Common myeloid progenitor, CD34-positive (primary cell): Measurements from ENCODE around the gene KDM5C.
"Not testable (repeated sequence)": the region's sequence is repeated elsewhere in the genome, so short reads cannot be mapped to it uniquely, and the experiment has no call there.

Source experiments
- CTCF ChIA-PET: fragments of 350-600 bp; sonication (Branson Sonifier 250); formaldehyde crosslinking; loops from one replicate; lab custom pipeline; 2021; ENCODE audit warnings: antibody characterized with exemption; lab: Charles Lee
- POLR2A ChIA-PET: fragments of 350-600 bp; sonication (Branson Sonifier 250); formaldehyde crosslinking; loops from one replicate; lab custom pipeline; 2021; ENCODE audit warnings: antibody characterized with exemption; lab: Charles Lee
- DNase-seq, 3 donors: peaks; one replicate each; pipeline versions ENCODE4 v3.0.0 to v3.0.0-alpha.2; 2013
- H3K27ac ChIP-seq, 2 experiments: 1 replicate in 1 of 2; 2 replicates in 1 of 2; pipeline ENCODE4 v1.7.0; 2013; ENCODE audit warnings: inconsistent platforms in 2 of 2, low read length in 2 of 2, mild to moderate bottlenecking in 2 of 2, low read depth in 1 of 2, moderate library complexity in 1 of 2; ENCODE audit not compliant: severe bottlenecking in 2 of 2, insufficient read depth in 1 of 2, poor library complexity in 1 of 2
- H3K27me3 ChIP-seq, 5 experiments: replicated peaks in 2 of 5; 1 replicate in 3 of 5; 2 replicates in 2 of 5; pipeline versions ENCODE4 v1.6.1 to v1.7.0; 2013; ENCODE audit warnings: low read length in 4 of 5, mild to moderate bottlenecking in 2 of 5, moderate library complexity in 2 of 5, inconsistent platforms in 1 of 5; ENCODE audit not compliant: insufficient read depth in 5 of 5, control insufficient read depth in 4 of 5
- H3K36me3 ChIP-seq, 4 experiments: 1 replicate in 2 of 4; 2 replicates in 2 of 4; pipeline versions ENCODE4 v1.6.1 to v1.7.0; 2013; ENCODE audit warnings: low read length in 3 of 4, control low read depth in 1 of 4, mild to moderate bottlenecking in 1 of 4; ENCODE audit not compliant: control insufficient read depth in 4 of 4, insufficient read depth in 4 of 4
- H3K4me1 ChIP-seq, 4 experiments: 1 replicate in 3 of 4; 2 replicates in 1 of 4; pipeline versions ENCODE4 v1.6.1 to v1.7.1; 2013; ENCODE audit warnings: low read length in 3 of 4, mild to moderate bottlenecking in 3 of 4, control low read depth in 1 of 4, inconsistent platforms in 1 of 4, moderate library complexity in 1 of 4; ENCODE audit not compliant: control insufficient read depth in 4 of 4, insufficient read depth in 4 of 4; ENCODE audit errors: control extremely low read depth in 1 of 4
- H3K4me3 ChIP-seq, 7 experiments: 1 replicate in 4 of 7; 2 replicates in 3 of 7; pipeline versions ENCODE4 v1.5.1 to v1.7.0; 2013; ENCODE audit warnings: mild to moderate bottlenecking in 7 of 7, low read length in 6 of 7, moderate library complexity in 6 of 7, inconsistent platforms in 2 of 7, low read depth in 2 of 7, control low read depth in 1 of 7; ENCODE audit not compliant: insufficient read depth in 4 of 7, control insufficient read depth in 1 of 7; ENCODE audit errors: extremely low read depth in 1 of 7
- H3K9me3 ChIP-seq, 5 experiments: 1 replicate in 4 of 5; 2 replicates in 1 of 5; pipeline versions ENCODE4 v1.6.1 to v1.7.1; 2013; ENCODE audit warnings: low read length in 4 of 5, mild to moderate bottlenecking in 2 of 5, inconsistent platforms in 1 of 5, low read depth in 1 of 5, moderate library complexity in 1 of 5; ENCODE audit not compliant: control insufficient read depth in 4 of 5, insufficient read depth in 2 of 5; ENCODE audit errors: control extremely low read depth in 1 of 5
- WGBS: methylation state at CpG from one replicate; pipeline ENCODE4 v1.1.5; 2013; ENCODE audit not compliant: insufficient coverage; 5-methylcytosine and 5-hydroxymethylcytosine counted together

The KDM5C gene

DNA sequence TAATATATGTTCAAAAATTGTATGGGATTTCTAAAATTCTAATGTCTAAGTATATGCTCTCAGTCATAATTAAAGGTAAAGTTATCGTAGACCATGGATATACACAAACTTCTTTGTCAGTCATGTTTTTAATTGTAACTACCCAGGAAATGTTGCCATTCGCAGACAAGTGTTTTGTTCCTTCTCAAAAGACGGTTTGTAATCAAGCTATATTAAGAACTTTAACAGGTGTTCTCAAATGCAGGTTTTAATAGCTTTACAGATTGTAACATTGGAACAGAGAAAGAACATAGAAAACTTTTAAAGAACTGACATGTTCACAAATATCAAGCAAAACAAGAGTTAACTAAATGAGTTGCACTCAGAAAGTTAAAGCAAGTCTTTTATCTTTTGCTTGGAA, 58.9 kb downstream of the KDM5C start:
- Histone ChIP-seq H3K27me3 (peaks cover 0 to 7% (median 0%) of the 10 kb centered on the region in 5 experiments), H3K9me3 (no peaks in the 10 kb centered on the region), H3K4me3 (no peak overlapping the region), H3K27ac (no peak overlapping the region), H3K4me1 (peaks cover 0 to 5% (median 0%) of the 10 kb centered on the region in 4 experiments), H3K36me3 (no peaks in the 10 kb centered on the region)
- CTCF ChIA-PET = no interaction called here
- no CpG with 5 or more reads among the region's 3 CpGs for WGBS
- no peak for DNase-seq
- POLR2A ChIA-PET = no interaction called here

DNA sequence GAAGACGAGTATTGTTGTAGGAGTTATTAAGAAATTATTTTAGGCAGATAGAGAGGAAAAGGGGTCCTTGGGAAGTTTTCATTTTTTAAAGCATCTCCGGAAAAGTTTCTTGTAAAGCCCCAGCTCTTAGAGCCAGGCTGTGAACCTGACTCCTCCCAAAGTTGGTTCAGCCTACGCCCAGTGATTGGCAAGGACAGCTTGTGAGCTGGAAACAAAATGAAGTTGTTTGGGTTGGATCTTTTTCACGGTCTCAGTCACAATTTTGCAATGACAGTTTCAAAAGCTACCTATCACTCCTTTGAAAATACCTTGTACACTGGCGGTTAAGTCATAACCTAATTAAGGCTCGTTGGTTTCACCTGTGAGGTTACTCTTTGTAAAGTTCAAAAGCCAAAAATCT, 60.4 kb downstream of the KDM5C start:
- 89% methylated on average over 4 of the region's 6 CpGs for WGBS
- POLR2A ChIA-PET, H3K27me3 ChIP-seq, DNase-seq, H3K4me3 ChIP-seq, H3K36me3 ChIP-seq, H3K4me1 ChIP-seq, H3K27ac ChIP-seq, H3K9me3 ChIP-seq, CTCF ChIA-PET: not testable (repeated sequence)

GRCh38 chrX:53163436-53163835, 61.6 kb downstream of the KDM5C start:
- ChIA-PET POLR2A (no interaction called here), CTCF (no interaction called here)
- no peak overlapping the region for H3K27ac ChIP-seq
- 66% methylated on average over 5 of the region's 7 CpGs for WGBS
- no peaks in the 10 kb centered on the region for H3K9me3 ChIP-seq
- no peak for DNase-seq
- no peak overlapping the region for H3K4me3 ChIP-seq
- peaks cover 0 to 5% (median 1%) of the 10 kb centered on the region in 4 experiments for H3K4me1 ChIP-seq
- peaks cover 0 to 7% (median 0%) of the 10 kb centered on the region in 5 experiments for H3K27me3 ChIP-seq
- H3K36me3 ChIP-seq = no peaks in the 10 kb centered on the region

GRCh38 chrX:53160297-53160983, 64.6 kb downstream of the KDM5C start:
- ChIA-PET CTCF (no interaction called here), POLR2A (interaction anchor here (1.3 kb wide), 1 partner anchor 26 kb away, joined by 4 read pairs; no protein-coding TSS in a partner anchor)
- peaks cover 0 to 5% (median 1%) of the 10 kb centered on the region in 4 experiments for H3K4me1 ChIP-seq
- H3K4me3 ChIP-seq = no peak overlapping the region
- H3K9me3 ChIP-seq = peaks cover 0 to under 1% (median 0%) of the 10 kb centered on the region in 5 experiments
- no peak for DNase-seq
- H3K27ac ChIP-seq = no peak overlapping the region
- peaks cover 0 to 8% (median 0%) of the 10 kb centered on the region in 5 experiments for H3K27me3 ChIP-seq
- no peaks in the 10 kb centered on the region for H3K36me3 ChIP-seq
- WGBS = 93% methylated on average over 5 of the region's 6 CpGs

DNA sequence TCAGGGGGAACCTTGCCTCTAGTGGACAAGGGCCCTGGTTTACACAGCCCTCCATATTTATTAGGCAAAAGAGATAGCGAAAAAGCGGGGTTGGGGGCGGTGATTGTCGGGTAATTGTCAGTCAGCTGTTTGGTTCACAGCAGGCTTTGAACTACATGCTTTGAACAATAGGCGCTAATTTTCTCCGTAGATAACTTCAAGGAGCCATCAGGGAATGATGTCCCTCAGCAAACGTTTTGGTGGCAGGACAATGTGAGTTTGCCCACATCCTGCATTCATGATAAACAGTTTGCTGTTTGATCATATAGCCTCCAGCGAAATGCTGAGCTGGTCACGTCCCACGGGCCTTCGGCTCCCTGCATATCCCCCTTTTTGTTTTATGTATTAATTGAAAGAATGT, 65.8 kb downstream of the KDM5C start:
- Histone ChIP-seq H3K36me3 (no peaks in the 10 kb centered on the region), H3K27ac (no peak overlapping the region), H3K4me3 (no peak overlapping the region), H3K4me1 (peaks cover 0 to 5% (median 1%) of the 10 kb centered on the region in 4 experiments), H3K9me3 (peaks cover 0 to 6% (median 0%) of the 10 kb centered on the region in 5 experiments), H3K27me3 (peaks cover 0 to 10% (median 0%) of the 10 kb centered on the region in 5 experiments)
- 90% methylated on average over 11 of the region's 11 CpGs for WGBS
- no peak for DNase-seq
- CTCF ChIA-PET = no interaction called here
- POLR2A ChIA-PET = no interaction called here

- H3K27ac ChIP-seq = no peak overlapping the region
- CTCF ChIA-PET = no interaction called here
- WGBS = 100% methylated on average over 1 of the region's 2 CpGs
- H3K9me3 ChIP-seq = peaks cover 0 to 6% (median 3%) of the 10 kb centered on the region in 5 experiments
- no peak for DNase-seq
- peaks cover 0 to 6% (median 0%) of the 10 kb centered on the region in 4 experiments for H3K36me3 ChIP-seq
- POLR2A ChIA-PET = no interaction called here
- H3K4me3 ChIP-seq = no peak overlapping the region
- peaks cover 0 to 3% (median 0%) of the 10 kb centered on the region in 5 experiments for H3K27me3 ChIP-seq
- H3K4me1 ChIP-seq = peaks cover 0 to 3% (median 0%) of the 10 kb centered on the region in 4 experiments
Measured at GRCh38 chrX:53156207-53156596, 68.8 kb downstream of the KDM5C start.

DNA sequence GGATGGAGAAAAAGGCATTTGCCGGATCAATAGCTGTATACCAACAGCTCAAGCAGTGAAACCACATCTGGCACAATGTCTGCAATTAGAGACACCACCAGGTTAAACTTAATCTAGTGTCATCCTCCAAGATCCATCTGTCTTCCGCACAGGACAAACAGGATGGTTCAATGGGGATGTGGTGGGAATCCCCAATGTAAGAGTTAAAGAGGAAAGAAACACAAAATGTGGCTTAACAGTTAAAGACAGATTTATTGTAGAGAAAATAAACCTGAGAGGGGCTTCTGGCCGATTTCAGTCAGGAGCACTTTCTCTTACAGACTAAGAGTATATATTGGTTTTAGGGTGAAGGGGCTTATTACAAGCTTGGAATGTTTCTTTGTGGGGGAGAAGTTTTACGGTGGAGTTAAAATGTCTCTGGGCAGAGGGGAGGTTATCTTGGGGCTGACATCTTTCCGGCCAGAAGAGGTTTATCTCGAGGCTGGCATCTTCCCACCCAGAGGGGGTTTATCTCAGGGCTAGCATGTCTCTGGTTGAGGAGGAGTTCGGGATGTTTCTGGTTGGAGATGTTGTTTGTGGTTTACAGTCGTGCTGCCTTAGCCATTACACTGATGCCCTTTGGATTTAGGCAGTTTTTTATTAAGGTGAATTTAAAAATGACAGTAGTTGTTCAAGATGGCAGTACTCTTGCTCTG, 69.3 kb downstream of the KDM5C start:
- Histone ChIP-seq H3K36me3 (peaks cover 0 to 6% (median 1%) of the 10 kb centered on the region in 4 experiments), H3K9me3 (peaks cover 0 to 6% (median 3%) of the 10 kb centered on the region in 5 experiments), H3K4me3 (no peak overlapping the region), H3K27ac (no peak overlapping the region), H3K4me1 (peaks cover 0 to 3% (median 0%) of the 10 kb centered on the region in 4 experiments), H3K27me3 (peaks cover 0 to 3% (median 0%) of the 10 kb centered on the region in 5 experiments)
- CTCF ChIA-PET = no interaction called here
- no peak for DNase-seq
- WGBS = 90% methylated on average over 7 of the region's 8 CpGs
- POLR2A ChIA-PET = no interaction called here
